Brain microvascular endothelial cell (primary cell): ENCODE data around the gene GANC.

Source experiments
- DNase-seq: peaks from one replicate; pipeline ENCODE4 v3.0.0-alpha.2; 2020
- H3K27ac ChIP-seq: fragments of 250-450 bp; sonication (Bioruptor Pico); 2 replicates; pipeline ENCODE4 v1.5.1; 2020; ENCODE audit warnings: mild to moderate bottlenecking, moderate library complexity
- H3K27me3 ChIP-seq: fragments of 250-450 bp; sonication (Bioruptor Pico); replicated peaks from 2 replicates; pipeline ENCODE4 v1.5.1; 2020; ENCODE audit warnings: mild to moderate bottlenecking
- H3K36me3 ChIP-seq: fragments of 250-450 bp; sonication (Bioruptor Pico); replicated peaks from 2 replicates; pipeline ENCODE4 v1.5.1; 2020; ENCODE audit warnings: mild to moderate bottlenecking
- H3K4me3 ChIP-seq: 2 replicates; pipeline ENCODE4 v1.5.1; 2011; ENCODE audit warnings: low read depth, mild to moderate bottlenecking, control low read depth, low read length, moderate library complexity
- in situ Hi-C: cut with HindIII; loops from 2 replicates; pipeline ENCODE4 v1.10.0; 2017; ENCODE audit warnings: low sequenced_read_pairs, low pct_ligation_motif_present
- TF ChIP-seq, protein P1 (sequence below): IDR thresholded peaks from 2 replicates; pipeline ENCODE4 v1.5.1; 2011; ENCODE audit warnings: low read depth, mild to moderate bottlenecking, moderate library complexity, low read length, control low read depth, inconsistent platforms; ENCODE audit errors: missing control alignments

Gene GANC

DNA sequence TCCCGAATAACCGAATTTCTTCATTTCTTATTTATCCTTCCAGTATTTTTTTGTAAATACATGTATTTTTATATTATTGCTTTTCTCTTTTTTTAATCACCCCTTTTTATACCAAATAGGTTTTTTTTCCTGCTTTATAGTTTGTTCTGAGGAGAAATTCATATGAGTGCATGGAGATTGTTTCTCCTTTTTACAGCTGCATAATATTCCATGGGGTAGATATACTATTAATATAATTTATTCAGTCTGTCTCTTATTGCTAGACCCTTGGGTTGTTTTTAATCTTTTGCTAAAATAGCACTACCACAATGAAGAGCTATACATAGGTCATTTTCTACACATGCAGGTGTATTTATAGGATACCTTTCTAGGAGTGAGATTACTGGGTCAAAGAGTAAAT lies 3.8 kb downstream of the GANC start:
- in situ Hi-C loops, result no loop called here

DNA sequence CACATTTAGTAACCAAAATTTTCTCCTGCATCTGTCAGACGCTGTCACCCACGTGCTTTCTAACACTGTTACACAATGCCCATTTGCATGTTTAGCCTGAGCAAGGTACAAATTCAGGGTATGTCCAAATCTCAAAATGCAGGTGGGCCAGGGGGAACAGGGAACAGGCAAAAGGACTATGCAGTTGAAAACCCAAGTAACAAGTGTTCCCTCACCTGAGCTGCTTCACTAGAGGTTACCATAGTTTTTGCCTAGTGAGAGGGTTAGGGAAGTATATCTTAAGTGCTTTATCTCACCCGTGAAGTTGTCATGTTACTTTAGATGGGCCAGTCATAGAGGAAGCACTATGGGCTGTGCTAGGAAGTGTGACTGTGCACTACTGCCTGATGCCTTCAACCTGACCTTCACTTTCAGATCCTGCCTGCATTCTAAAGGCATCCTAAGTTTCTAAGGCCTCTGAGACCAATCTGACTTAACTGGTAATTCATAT lies 6.3 kb downstream of the GANC start:
- H3K4me3 ChIP-seq, result no peak overlapping the region
- no peaks in the 10 kb centered on the region for H3K27me3 ChIP-seq
- TF ChIP-seq, protein P1, sequence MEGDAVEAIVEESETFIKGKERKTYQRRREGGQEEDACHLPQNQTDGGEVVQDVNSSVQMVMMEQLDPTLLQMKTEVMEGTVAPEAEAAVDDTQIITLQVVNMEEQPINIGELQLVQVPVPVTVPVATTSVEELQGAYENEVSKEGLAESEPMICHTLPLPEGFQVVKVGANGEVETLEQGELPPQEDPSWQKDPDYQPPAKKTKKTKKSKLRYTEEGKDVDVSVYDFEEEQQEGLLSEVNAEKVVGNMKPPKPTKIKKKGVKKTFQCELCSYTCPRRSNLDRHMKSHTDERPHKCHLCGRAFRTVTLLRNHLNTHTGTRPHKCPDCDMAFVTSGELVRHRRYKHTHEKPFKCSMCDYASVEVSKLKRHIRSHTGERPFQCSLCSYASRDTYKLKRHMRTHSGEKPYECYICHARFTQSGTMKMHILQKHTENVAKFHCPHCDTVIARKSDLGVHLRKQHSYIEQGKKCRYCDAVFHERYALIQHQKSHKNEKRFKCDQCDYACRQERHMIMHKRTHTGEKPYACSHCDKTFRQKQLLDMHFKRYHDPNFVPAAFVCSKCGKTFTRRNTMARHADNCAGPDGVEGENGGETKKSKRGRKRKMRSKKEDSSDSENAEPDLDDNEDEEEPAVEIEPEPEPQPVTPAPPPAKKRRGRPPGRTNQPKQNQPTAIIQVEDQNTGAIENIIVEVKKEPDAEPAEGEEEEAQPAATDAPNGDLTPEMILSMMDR, result no peak
- no peak overlapping the region for H3K27ac ChIP-seq
- no peak for DNase-seq
- in situ Hi-C loops, result no loop called here
- H3K36me3 ChIP-seq, result peaks cover 5% of the 10 kb centered on the region

More for the DNA sequence above, 3.8 kb downstream of the GANC start:
- H3K4me3 ChIP-seq, result no peak overlapping the region
- peaks cover 5% of the 10 kb centered on the region for H3K36me3 ChIP-seq
- H3K27ac ChIP-seq, result no peak overlapping the region
- TF ChIP-seq, protein P1, result no peak
- no peak for DNase-seq
- no peaks in the 10 kb centered on the region for H3K27me3 ChIP-seq

DNA sequence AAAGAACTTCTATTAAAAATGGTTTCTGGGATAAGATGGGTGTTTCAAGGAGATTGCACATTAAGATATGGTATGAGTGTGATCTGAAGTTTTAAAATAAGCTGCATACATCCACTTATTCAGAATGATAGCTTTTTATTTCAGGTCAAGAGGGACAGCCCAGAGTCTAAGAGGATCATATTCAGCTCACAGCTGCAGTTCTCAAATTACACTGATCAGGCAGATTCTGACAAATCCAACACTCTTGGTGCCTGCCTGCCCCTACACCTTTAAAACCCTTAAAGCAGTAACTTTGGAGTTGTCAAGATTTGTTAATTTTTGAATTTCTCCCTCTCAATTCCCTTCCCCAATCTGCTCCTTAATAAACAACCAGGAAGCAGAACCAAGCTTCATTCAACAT lies 9.3 kb downstream of the GANC start:
- TF ChIP-seq, protein P1, result no peak
- no peak overlapping the region for H3K4me3 ChIP-seq
- peaks cover 5% of the 10 kb centered on the region for H3K36me3 ChIP-seq
- DNase-seq, result no peak
- no peaks in the 10 kb centered on the region for H3K27me3 ChIP-seq
- H3K27ac ChIP-seq, result no peak overlapping the region
- in situ Hi-C loops, result no loop called here

DNA sequence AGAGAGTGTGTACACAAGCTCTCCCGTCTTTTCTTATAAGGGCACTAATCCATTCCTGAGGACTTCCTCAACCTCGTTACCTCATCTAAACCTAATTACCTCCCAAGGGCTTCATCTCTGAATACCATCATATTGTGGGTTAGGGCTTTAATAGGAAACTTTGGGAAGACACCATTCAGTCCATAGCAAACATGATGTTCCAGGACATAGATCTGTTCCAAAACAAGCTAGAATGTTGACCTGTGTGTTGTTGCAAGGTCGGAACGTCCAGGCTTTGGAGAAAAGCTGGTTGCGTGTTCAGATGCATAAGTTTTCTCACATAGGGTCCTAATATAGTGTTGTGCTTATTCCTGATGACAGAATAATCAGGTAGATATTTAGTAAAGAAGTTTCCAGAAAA lies 9.9 kb downstream of the GANC start:
- in situ Hi-C loops, result no loop called here
- H3K4me3 ChIP-seq, result no peak overlapping the region
- TF ChIP-seq, protein P1, result no peak
- H3K36me3 ChIP-seq, result peaks cover 5% of the 10 kb centered on the region
- no peak for DNase-seq
- no peak overlapping the region for H3K27ac ChIP-seq
- no peaks in the 10 kb centered on the region for H3K27me3 ChIP-seq

DNA sequence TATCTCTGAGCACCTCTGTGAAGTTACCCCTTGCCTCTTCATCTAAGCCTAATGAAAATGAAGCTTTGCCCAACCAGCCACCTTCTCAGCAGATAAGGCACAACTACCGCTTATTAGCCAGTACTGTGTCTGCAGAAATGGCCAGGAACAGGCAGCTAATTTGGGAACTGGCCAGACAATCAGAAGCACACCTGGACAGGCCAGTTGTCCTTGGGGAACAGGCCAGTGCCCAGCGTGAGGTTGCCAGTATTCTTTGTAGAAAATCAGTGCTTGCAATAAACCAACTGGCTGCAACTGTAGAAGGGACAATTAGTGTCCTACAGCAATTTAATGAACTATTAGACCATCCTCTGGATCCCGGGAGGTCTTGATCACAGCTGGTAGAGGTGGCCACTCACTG lies 10.7 kb downstream of the GANC start:
- no peaks in the 10 kb centered on the region for H3K27me3 ChIP-seq
- H3K36me3 ChIP-seq, result peaks cover 5% of the 10 kb centered on the region
- TF ChIP-seq, protein P1, result no peak
- no peak overlapping the region for H3K27ac ChIP-seq
- no peak for DNase-seq
- H3K4me3 ChIP-seq, result no peak overlapping the region
- in situ Hi-C loops, result no loop called here

DNA sequence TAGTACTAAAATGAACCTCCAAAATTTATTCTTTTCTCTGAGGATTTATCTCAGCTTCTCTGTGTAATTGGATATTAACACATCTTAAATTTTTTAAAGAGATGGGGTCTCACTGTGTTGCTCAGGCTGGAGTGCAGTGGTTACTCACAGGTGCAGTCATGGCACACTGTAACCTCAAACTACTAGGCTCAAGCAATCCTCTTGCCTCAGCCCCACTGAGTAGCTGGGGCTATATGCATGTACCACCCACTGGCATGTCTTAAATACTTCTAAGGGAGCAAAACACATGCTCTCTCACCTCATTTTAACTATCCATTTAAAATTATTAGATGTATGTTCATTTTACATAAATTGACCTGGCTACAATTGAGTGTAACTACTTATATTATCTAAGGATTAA lies 11.6 kb downstream of the GANC start:
- Histone ChIP-seq H3K4me3 (no peak overlapping the region), H3K27me3 (no peaks in the 10 kb centered on the region), H3K27ac (no peak overlapping the region), H3K36me3 (peaks cover 5% of the 10 kb centered on the region)
- in situ Hi-C loops, result no loop called here
- no peak for DNase-seq
- TF ChIP-seq, protein P1, result no peak
